ENCODE results near the gene CDH6. TPM values are rescaled to one million over a fixed set of nuclear protein-coding genes. Genes with fewer than 3 reads are reported as not detected.
A peak's percentile ranks its signal among the peaks of the same experiment; 100 is the strongest.

The CDH6 gene
- total RNA-seq, 1 donor from 2014 or later: 6.5 TPM

DNA sequence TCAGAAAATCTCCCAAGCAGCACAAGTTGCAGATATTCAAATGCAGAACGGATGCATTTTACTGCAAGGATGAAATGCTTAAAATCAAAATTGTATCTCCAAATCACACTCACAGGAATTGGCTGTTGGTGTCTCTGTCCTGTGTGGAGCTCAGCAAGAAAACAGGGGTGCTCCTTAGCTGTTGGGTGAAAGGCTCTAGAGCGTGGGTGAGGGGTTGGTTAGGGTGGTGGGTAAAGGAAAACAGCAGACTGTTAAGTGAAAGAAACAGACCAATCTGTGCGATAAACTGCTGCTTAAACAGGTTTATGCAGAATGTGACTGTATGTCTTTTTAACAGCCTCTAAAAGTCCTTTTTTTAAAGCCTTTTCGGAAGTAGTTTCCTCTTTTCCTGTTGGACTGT, 19.8 kb downstream of the CDH6 start:
- Histone ChIP-seq H3K9me3 (no peaks in the 10 kb centered on the region), H3K27ac (no peak overlapping the region), H3K27me3 (no peaks in the 10 kb centered on the region), H3K4me3 (peak overlapping the region in 1 of 2 donors; percentile 17), H3K36me3 (no peaks in the 10 kb centered on the region), H3K4me1 (peaks cover 0 to 3% of the 10 kb centered on the region in 2 donors)
- TF ChIP-seq, protein P1, sequence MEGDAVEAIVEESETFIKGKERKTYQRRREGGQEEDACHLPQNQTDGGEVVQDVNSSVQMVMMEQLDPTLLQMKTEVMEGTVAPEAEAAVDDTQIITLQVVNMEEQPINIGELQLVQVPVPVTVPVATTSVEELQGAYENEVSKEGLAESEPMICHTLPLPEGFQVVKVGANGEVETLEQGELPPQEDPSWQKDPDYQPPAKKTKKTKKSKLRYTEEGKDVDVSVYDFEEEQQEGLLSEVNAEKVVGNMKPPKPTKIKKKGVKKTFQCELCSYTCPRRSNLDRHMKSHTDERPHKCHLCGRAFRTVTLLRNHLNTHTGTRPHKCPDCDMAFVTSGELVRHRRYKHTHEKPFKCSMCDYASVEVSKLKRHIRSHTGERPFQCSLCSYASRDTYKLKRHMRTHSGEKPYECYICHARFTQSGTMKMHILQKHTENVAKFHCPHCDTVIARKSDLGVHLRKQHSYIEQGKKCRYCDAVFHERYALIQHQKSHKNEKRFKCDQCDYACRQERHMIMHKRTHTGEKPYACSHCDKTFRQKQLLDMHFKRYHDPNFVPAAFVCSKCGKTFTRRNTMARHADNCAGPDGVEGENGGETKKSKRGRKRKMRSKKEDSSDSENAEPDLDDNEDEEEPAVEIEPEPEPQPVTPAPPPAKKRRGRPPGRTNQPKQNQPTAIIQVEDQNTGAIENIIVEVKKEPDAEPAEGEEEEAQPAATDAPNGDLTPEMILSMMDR (IDR thresholded peaks at IDR 0.05): no peak
- intact Hi-C loops (cut with DNase I): no loop called here
- DNase-seq (ENCODE audit: low spot score in 2 of 2): no peak

DNA sequence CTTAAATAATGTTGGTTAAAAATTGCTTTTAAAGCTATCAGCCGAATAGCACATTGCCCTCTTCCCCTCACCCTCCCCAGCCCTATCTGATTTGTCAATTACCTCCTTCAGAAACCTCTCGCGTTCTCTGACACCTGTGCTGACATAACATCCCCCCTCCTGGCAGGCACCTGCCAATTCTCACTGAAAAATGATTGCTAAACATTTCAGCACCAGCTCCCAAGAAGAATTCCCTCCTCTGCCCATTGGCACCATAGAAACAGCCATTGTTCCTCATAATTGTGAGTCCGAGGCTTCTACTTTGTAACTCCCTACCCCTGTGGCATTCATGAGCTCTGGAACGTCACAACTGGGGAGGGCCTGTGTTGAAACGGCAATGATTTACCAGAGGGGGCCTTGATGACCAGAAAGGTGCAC, 20.2 kb downstream of the CDH6 start:
- H3K4me3 ChIP-seq: peak overlapping the region in 1 of 2 donors; percentile 17
- H3K27ac ChIP-seq: no peak overlapping the region
- DNase-seq (ENCODE audit: low spot score in 2 of 2): no peak
- H3K4me1 ChIP-seq: peaks cover 0 to 3% of the 10 kb centered on the region in 2 donors
- TF ChIP-seq, protein P1 (IDR thresholded peaks at IDR 0.05): no peak
- no peaks in the 10 kb centered on the region for H3K36me3 ChIP-seq
- intact Hi-C loops (cut with DNase I): no loop called here
- H3K9me3 ChIP-seq: no peaks in the 10 kb centered on the region
- no peaks in the 10 kb centered on the region for H3K27me3 ChIP-seq

DNA sequence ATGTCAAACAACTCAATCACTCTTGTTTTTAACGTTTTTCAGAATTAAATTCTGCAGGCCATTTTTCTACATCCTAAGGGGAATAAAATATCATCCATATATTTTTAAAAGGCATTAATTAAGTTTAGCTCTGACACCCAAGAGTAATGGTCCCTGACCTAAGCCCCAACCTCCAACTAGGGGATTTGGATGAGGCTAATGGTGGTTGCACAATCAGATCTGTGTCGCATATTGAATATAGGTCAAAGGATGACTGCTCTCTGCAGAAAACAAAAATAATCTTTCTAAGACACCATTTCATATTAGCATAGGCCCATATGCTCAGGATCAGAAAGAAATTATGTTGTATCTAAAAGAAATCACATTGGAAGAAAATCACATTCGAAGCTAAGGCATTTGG, 20.7 kb downstream of the CDH6 start:
- no peak overlapping the region for H3K4me3 ChIP-seq
- no peak overlapping the region for H3K27ac ChIP-seq
- H3K27me3 ChIP-seq: no peaks in the 10 kb centered on the region
- H3K9me3 ChIP-seq: no peaks in the 10 kb centered on the region
- H3K4me1 ChIP-seq: peaks cover 0 to 3% of the 10 kb centered on the region in 2 donors
- intact Hi-C loops (cut with DNase I): no loop called here
- no peaks in the 10 kb centered on the region for H3K36me3 ChIP-seq
- no peak for DNase-seq (ENCODE audit: low spot score in 2 of 2)
- TF ChIP-seq, protein P1 (IDR thresholded peaks at IDR 0.05): no peak

DNA sequence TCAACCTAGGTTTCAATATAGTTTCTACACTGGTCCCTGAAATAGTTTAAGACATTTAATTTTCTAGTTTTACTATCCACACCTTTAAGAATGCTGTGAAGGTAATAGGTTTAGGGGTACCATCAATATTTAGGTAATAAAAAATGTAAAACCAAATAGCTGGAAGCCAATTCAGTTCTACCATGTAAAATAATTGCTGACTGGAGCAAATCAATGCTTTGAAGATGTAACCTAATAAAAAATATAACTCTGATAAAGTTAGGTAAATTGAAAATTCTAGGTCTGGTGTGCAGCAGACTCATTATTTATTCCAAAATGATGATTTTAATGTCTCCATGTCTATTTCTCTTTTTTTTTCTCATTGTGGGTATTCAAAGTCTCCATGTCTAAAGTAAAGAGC, 21.8 kb downstream of the CDH6 start:
- intact Hi-C loops (cut with DNase I): no loop called here

DNA sequence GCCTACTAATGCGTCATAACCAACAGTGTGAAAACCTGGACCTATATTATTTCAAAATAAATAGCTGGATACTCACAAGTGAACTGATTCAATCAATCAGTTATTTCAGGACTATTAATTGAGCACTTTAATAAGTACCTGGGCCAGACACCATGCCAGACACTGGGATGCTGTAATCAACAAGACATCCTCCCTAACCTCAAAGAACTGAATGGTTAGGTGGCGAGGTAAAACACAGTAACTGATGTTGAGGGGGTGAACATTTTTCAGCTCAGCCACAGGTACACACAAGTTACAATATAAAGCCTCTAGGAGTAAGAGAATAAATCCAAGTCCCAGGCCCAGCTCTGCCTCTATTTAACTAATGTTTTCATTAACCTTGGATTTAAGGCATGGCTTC, 24.0 kb downstream of the CDH6 start:
- H3K27ac ChIP-seq: no peak overlapping the region
- H3K36me3 ChIP-seq: no peaks in the 10 kb centered on the region
- intact Hi-C loops (cut with DNase I): no loop called here
- H3K9me3 ChIP-seq: no peaks in the 10 kb centered on the region
- TF ChIP-seq, protein P1 (IDR thresholded peaks at IDR 0.05): no peak
- no peak overlapping the region for H3K4me3 ChIP-seq
- H3K4me1 ChIP-seq: no peaks in the 10 kb centered on the region
- DNase-seq (ENCODE audit: low spot score in 2 of 2): no peak
- no peaks in the 10 kb centered on the region for H3K27me3 ChIP-seq

More for the DNA sequence above, 21.8 kb downstream of the CDH6 start:
- no peaks in the 10 kb centered on the region for H3K9me3 ChIP-seq
- peaks cover 0 to 3% of the 10 kb centered on the region in 2 donors for H3K4me1 ChIP-seq
- no peak for DNase-seq (ENCODE audit: low spot score in 2 of 2)
- no peak overlapping the region for H3K4me3 ChIP-seq
- H3K27ac ChIP-seq: no peak overlapping the region
- no peaks in the 10 kb centered on the region for H3K36me3 ChIP-seq
- TF ChIP-seq, protein P1 (IDR thresholded peaks at IDR 0.05): no peak
- no peaks in the 10 kb centered on the region for H3K27me3 ChIP-seq

DNA sequence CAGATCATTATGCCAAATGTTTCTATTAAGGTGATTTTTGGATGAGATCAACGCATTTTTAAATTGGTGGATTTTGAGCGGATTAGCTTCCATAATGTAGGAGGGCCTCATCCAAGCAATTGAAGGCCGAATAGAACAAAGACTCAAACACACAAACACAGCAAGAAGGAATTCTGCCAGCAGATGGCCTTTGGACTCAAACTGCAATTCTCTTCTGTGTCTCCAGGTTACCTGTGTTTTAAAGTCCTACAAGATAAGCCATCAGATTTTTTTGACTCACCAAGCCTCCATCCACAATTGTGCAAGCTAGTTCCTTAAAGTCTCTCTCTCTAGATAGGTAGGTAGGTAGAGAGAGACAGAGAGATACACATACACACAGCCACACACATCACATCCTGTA, 25.5 kb downstream of the CDH6 start:
- intact Hi-C loops (cut with DNase I): no loop called here
- Histone ChIP-seq H3K4me1 (no peaks in the 10 kb centered on the region), H3K4me3 (no peak overlapping the region), H3K36me3 (no peaks in the 10 kb centered on the region), H3K27me3 (no peaks in the 10 kb centered on the region), H3K9me3 (no peaks in the 10 kb centered on the region), H3K27ac (no peak overlapping the region)
- TF ChIP-seq, protein P1 (IDR thresholded peaks at IDR 0.05): no peak
- DNase-seq (ENCODE audit: low spot score in 2 of 2): no peak
